ENCODE data around the gene HBB. TPM values are rescaled to one million over a fixed set of nuclear protein-coding genes. Genes with fewer than 3 reads are reported as not detected.

HBB gene
- total RNA-seq, 1 donor from 2014 or later, result not detected

GRCh38 chr11:5225480-5225871 lies 1.4 kb downstream of the HBB start:
- Mint-ChIP-seq H3K27me3 (ENCODE audit: unreplicated experiment) (no peaks in the 10 kb centered on the region), H3K4me3 (ENCODE audit: unreplicated experiment) (no peak overlapping the region), H3K4me1 (ENCODE audit: unreplicated experiment) (peaks cover 8% of the 10 kb centered on the region), H3K9me3 (ENCODE audit: unreplicated experiment) (no peaks in the 10 kb centered on the region), H3K36me3 (ENCODE audit: low read depth, unreplicated experiment) (peaks cover 3% of the 10 kb centered on the region), H3K27ac (ENCODE audit: unreplicated experiment) (no peak overlapping the region)
- TF ChIP-seq CTCF (IDR thresholded peaks at IDR 0.05; ENCODE audit: unreplicated experiment), result no peak
- DNase-seq (ENCODE audit: low spot score), result no peak

GRCh38 chr11:5224538-5225479 lies 2.1 kb downstream of the HBB start:
- DNase-seq (ENCODE audit: low spot score), result no peak
- no peaks in the 10 kb centered on the region for H3K9me3 Mint-ChIP-seq (ENCODE audit: unreplicated experiment)
- no peaks in the 10 kb centered on the region for H3K27me3 Mint-ChIP-seq (ENCODE audit: unreplicated experiment)
- peaks cover 8% of the 10 kb centered on the region for H3K4me1 Mint-ChIP-seq (ENCODE audit: unreplicated experiment)
- peak overlapping the region; percentile 3 for H3K27ac Mint-ChIP-seq (ENCODE audit: unreplicated experiment)
- H3K36me3 Mint-ChIP-seq (ENCODE audit: low read depth, unreplicated experiment), result peaks cover 3% of the 10 kb centered on the region
- no peak for TF ChIP-seq CTCF (IDR thresholded peaks at IDR 0.05; ENCODE audit: unreplicated experiment)
- no peak overlapping the region for H3K4me3 Mint-ChIP-seq (ENCODE audit: unreplicated experiment)

GRCh38 chr11:5223686-5224085 lies 3.2 kb downstream of the HBB start:
- Mint-ChIP-seq H3K9me3 (ENCODE audit: unreplicated experiment) (no peaks in the 10 kb centered on the region), H3K4me1 (ENCODE audit: unreplicated experiment) (peaks cover 8% of the 10 kb centered on the region), H3K27ac (ENCODE audit: unreplicated experiment) (no peak overlapping the region), H3K36me3 (ENCODE audit: low read depth, unreplicated experiment) (peaks cover 3% of the 10 kb centered on the region), H3K4me3 (ENCODE audit: unreplicated experiment) (no peak overlapping the region), H3K27me3 (ENCODE audit: unreplicated experiment) (peaks cover 2% of the 10 kb centered on the region)
- no peak for DNase-seq (ENCODE audit: low spot score)
- no peak for TF ChIP-seq CTCF (IDR thresholded peaks at IDR 0.05; ENCODE audit: unreplicated experiment)

GRCh38 chr11:5223146-5223545 lies 3.7 kb downstream of the HBB start:
- no peak for DNase-seq (ENCODE audit: low spot score)
- H3K4me3 Mint-ChIP-seq (ENCODE audit: unreplicated experiment), result no peak overlapping the region
- H3K27me3 Mint-ChIP-seq (ENCODE audit: unreplicated experiment), result peaks cover 2% of the 10 kb centered on the region
- no peak overlapping the region for H3K27ac Mint-ChIP-seq (ENCODE audit: unreplicated experiment)
- H3K4me1 Mint-ChIP-seq (ENCODE audit: unreplicated experiment), result peaks cover 8% of the 10 kb centered on the region
- no peak for TF ChIP-seq CTCF (IDR thresholded peaks at IDR 0.05; ENCODE audit: unreplicated experiment)
- no peaks in the 10 kb centered on the region for H3K9me3 Mint-ChIP-seq (ENCODE audit: unreplicated experiment)
- peaks cover 3% of the 10 kb centered on the region for H3K36me3 Mint-ChIP-seq (ENCODE audit: low read depth, unreplicated experiment)

- no peaks in the 10 kb centered on the region for H3K4me1 Mint-ChIP-seq (ENCODE audit: unreplicated experiment)
- no peaks in the 10 kb centered on the region for H3K36me3 Mint-ChIP-seq (ENCODE audit: low read depth, unreplicated experiment)
- peaks cover under 1% of the 10 kb centered on the region for H3K27me3 Mint-ChIP-seq (ENCODE audit: unreplicated experiment)
- H3K27ac Mint-ChIP-seq (ENCODE audit: unreplicated experiment), result no peak overlapping the region
- no peak for DNase-seq (ENCODE audit: low spot score)
- no peaks in the 10 kb centered on the region for H3K9me3 Mint-ChIP-seq (ENCODE audit: unreplicated experiment)
- no peak for TF ChIP-seq CTCF (IDR thresholded peaks at IDR 0.05; ENCODE audit: unreplicated experiment)
- H3K4me3 Mint-ChIP-seq (ENCODE audit: unreplicated experiment), result no peak overlapping the region
These were observed 16.4 kb downstream of the HBB start for GRCh38 chr11:5210376-5210885.

Data from endothelial cell (in vitro differentiated cells).